H1 (cell line): Measurements from ENCODE around the gene ZBTB22. TPM values are rescaled to one million over a fixed set of nuclear protein-coding genes. Genes with fewer than 3 reads are reported as not detected.

ENCODE experiments used
- CTCF ChIA-PET: fragments of 300-600 bp; sonication (Branson Sonifier 250); formaldehyde crosslinking; loops from one replicate; lab custom pipeline; 2021; ENCODE audit not compliant: partially characterized antibody; lab: Charles Lee
- POLR2A ChIA-PET: fragments of 300-600 bp; sonication (Branson Sonifier 250); formaldehyde crosslinking; loops from one replicate; lab custom pipeline; 2021; ENCODE audit warnings: inconsistent platforms; ENCODE audit not compliant: partially characterized antibody; lab: Charles Lee
- DNase-seq, 2 experiments: peaks; one replicate each; pipeline versions ENCODE4 v3.0.0 to v3.0.0-alpha.2; 2010 to 2022; ENCODE audit warnings: low spot score in 2 of 2, low read depth in 1 of 2, mixed read lengths in 1 of 2
- FAIRE-seq: peaks from 2 replicates; lab custom pipeline; 2011; peaks lifted over from hg19 to GRCh38; lab: Jason Lieb, UNC
- H2AFZ ChIP-seq: 2 replicates; pipeline ENCODE4 v1.8.1; 2012; ENCODE audit warnings: low read length, inconsistent platforms
- H2AK5ac ChIP-seq: 2 replicates; pipeline ENCODE4 v1.6.1; 2013; ENCODE audit warnings: low read depth, low read length
- H2BK120ac ChIP-seq: replicated peaks from 2 replicates; pipeline ENCODE3; 2013; ENCODE audit warnings: low read depth, low read length, inconsistent platforms
- H2BK12ac ChIP-seq: 2 replicates; pipeline ENCODE4 v1.6.1; 2013; ENCODE audit warnings: low read depth, low read length
- H2BK15ac ChIP-seq: 2 replicates; pipeline ENCODE4 v1.6.1; 2013; ENCODE audit warnings: low read length
- H2BK20ac ChIP-seq: 2 replicates; pipeline ENCODE4 v1.6.1; 2013; ENCODE audit warnings: low read length
- H2BK5ac ChIP-seq: 2 replicates; pipeline ENCODE4 v1.6.1; 2013; ENCODE audit warnings: low read depth, low read length
- H3K14ac ChIP-seq: 2 replicates; pipeline ENCODE4 v1.6.1; 2013; ENCODE audit warnings: inconsistent platforms; ENCODE audit not compliant: insufficient read length
- H3K18ac ChIP-seq: 2 replicates; pipeline ENCODE4 v1.6.1; 2013; ENCODE audit warnings: low read length; ENCODE audit errors: extremely low read depth
- H3K23ac ChIP-seq: 2 replicates; pipeline ENCODE4 v1.6.1; 2013; ENCODE audit warnings: inconsistent platforms; ENCODE audit not compliant: insufficient read length
- H3K23me2 ChIP-seq: 2 replicates; pipeline ENCODE4 v1.6.1; 2013; ENCODE audit warnings: low read depth, low read length
- H3K27ac ChIP-seq: 2 replicates; pipeline ENCODE4 v1.6.1; 2011; ENCODE audit warnings: low read depth, low read length, inconsistent platforms
- H3K27me3 ChIP-seq, 4 experiments: replicated peaks in 1 of 4; 1 replicate in 1 of 4; 2 replicates in 3 of 4; pipeline versions ENCODE4 v1.6.1 to v1.8.1; 2011 to 2013; ENCODE audit warnings: low read length in 3 of 4, mild to moderate bottlenecking in 3 of 4, inconsistent platforms in 2 of 4, mixed read lengths in 2 of 4, moderate library complexity in 1 of 4; ENCODE audit not compliant: control insufficient read depth in 3 of 4, insufficient read depth in 3 of 4; ENCODE audit errors: extremely low read depth in 1 of 4
- H3K36me3 ChIP-seq, 4 experiments: 2 replicates each; pipeline versions ENCODE4 v1.6.1 to v1.8.1; 2011 to 2013; ENCODE audit warnings: mild to moderate bottlenecking in 4 of 4, low read length in 3 of 4, moderate library complexity in 2 of 4, control low read depth in 1 of 4, inconsistent platforms in 1 of 4; ENCODE audit not compliant: insufficient read depth in 4 of 4, control insufficient read depth in 2 of 4
- H3K4ac ChIP-seq: replicated peaks from 2 replicates; pipeline ENCODE3; 2013; ENCODE audit warnings: low read length, low read depth, mixed read lengths, inconsistent platforms; ENCODE audit not compliant: insufficient read length
- H3K4me1 ChIP-seq, 4 experiments: replicated peaks in 1 of 4; 1 replicate in 1 of 4; 2 replicates in 3 of 4; pipeline versions ENCODE4 v1.6.1 to v1.8.1; 2011 to 2013; ENCODE audit warnings: low read length in 3 of 4, inconsistent platforms in 2 of 4, mixed read lengths in 1 of 4; ENCODE audit not compliant: insufficient read depth in 4 of 4, control insufficient read depth in 3 of 4
- H3K4me2 ChIP-seq, 2 experiments: 2 replicates each; pipeline versions ENCODE4 v1.6.1 to v1.8.1; 2011 to 2013; ENCODE audit warnings: low read depth in 2 of 2, low read length in 2 of 2, control low read depth in 1 of 2, inconsistent platforms in 1 of 2, mild to moderate bottlenecking in 1 of 2; ENCODE audit not compliant: insufficient read depth in 1 of 2
- H3K4me3 ChIP-seq, 4 experiments: fragments of 200-600, 300-600 bp in 1 of 4; sonication (generic), shearing (Covaris generic), sonication (Bioruptor Twin) in 1 of 4; 2 replicates each; pipeline versions ENCODE4 v1.5.1 to v1.8.1; 2011 to 2016; ENCODE audit warnings: low read length in 4 of 4, low read depth in 3 of 4, control low read depth in 2 of 4, inconsistent platforms in 2 of 4, mild to moderate bottlenecking in 2 of 4, mixed read lengths in 1 of 4, moderate library complexity in 1 of 4; ENCODE audit not compliant: insufficient read depth in 2 of 4; ENCODE audit errors: extremely low read depth in 1 of 4
- H3K56ac ChIP-seq: replicated peaks from 2 replicates; pipeline ENCODE3; 2013; ENCODE audit warnings: low read depth, mild to moderate bottlenecking, mixed read lengths, low read length, inconsistent platforms; ENCODE audit not compliant: insufficient read length
- H3K79me1 ChIP-seq: 2 replicates; pipeline ENCODE4 v1.6.1; 2013; ENCODE audit warnings: low read depth, low read length, control low read depth
- H3K79me2 ChIP-seq, 2 experiments: 2 replicates each; pipeline versions ENCODE4 v1.6.1 to v1.8.1; 2012 to 2013; ENCODE audit warnings: low read length in 2 of 2, mild to moderate bottlenecking in 2 of 2, inconsistent platforms in 1 of 2; ENCODE audit not compliant: insufficient read depth in 2 of 2, control insufficient read depth in 1 of 2
- H3K9ac ChIP-seq, 4 experiments: replicated peaks in 1 of 4; 1 replicate in 1 of 4; 2 replicates in 3 of 4; pipeline versions ENCODE4 v1.6.1 to v1.8.1; 2011 to 2013; ENCODE audit warnings: low read depth in 3 of 4, low read length in 3 of 4, control low read depth in 2 of 4, mild to moderate bottlenecking in 2 of 4, moderate library complexity in 2 of 4, inconsistent platforms in 1 of 4; ENCODE audit errors: extremely low read depth in 1 of 4
- H3K9me3 ChIP-seq, 2 experiments: 2 replicates each; pipeline versions ENCODE4 v1.6.1 to v1.8.1; 2012 to 2013; ENCODE audit warnings: mild to moderate bottlenecking in 2 of 2, moderate library complexity in 2 of 2, control low read depth in 1 of 2, inconsistent platforms in 1 of 2, low read depth in 1 of 2, low read length in 1 of 2, mixed read lengths in 1 of 2; ENCODE audit not compliant: insufficient read depth in 2 of 2
- H4K20me1 ChIP-seq, 2 experiments: replicated peaks in 1 of 2; 2 replicates each; pipeline versions ENCODE3 to v1.8.1; 2011 to 2013; ENCODE audit warnings: inconsistent platforms in 2 of 2, low read length in 2 of 2, mild to moderate bottlenecking in 1 of 2; ENCODE audit not compliant: insufficient read depth in 2 of 2, control insufficient read depth in 1 of 2
- H4K5ac ChIP-seq: 2 replicates; pipeline ENCODE4 v1.6.1; 2013; ENCODE audit warnings: low read length, low read depth, mixed read lengths, inconsistent platforms; ENCODE audit not compliant: insufficient read length
- H4K8ac ChIP-seq: 2 replicates; pipeline ENCODE4 v1.8.0; 2013; ENCODE audit warnings: mild to moderate bottlenecking, moderate library complexity, low read length, inconsistent platforms; ENCODE audit not compliant: insufficient read depth; ENCODE audit errors: extremely low read depth
- H4K91ac ChIP-seq: replicated peaks from 2 replicates; pipeline ENCODE3; 2013; ENCODE audit warnings: low read length, mixed read lengths, inconsistent platforms; ENCODE audit not compliant: insufficient read length
- CREB1 ChIP-seq: IDR thresholded peaks from 2 replicates; pipeline ENCODE4 v1.6.1; 2012; ENCODE audit warnings: inconsistent platforms
- E2F6 ChIP-seq: IDR thresholded peaks from 2 replicates; pipeline ENCODE4 v1.6.1; 2012; ENCODE audit warnings: inconsistent platforms
- EP300 ChIP-seq, 2 experiments: IDR thresholded peaks; 1 replicate in 1 of 2; 2 replicates in 1 of 2; pipeline ENCODE4 v1.6.1; 2011 to 2012; ENCODE audit warnings: low read depth in 2 of 2, low read length in 2 of 2, mild to moderate bottlenecking in 2 of 2, borderline replicate concordance in 1 of 2, inconsistent platforms in 1 of 2, moderate library complexity in 1 of 2
- GTF2F1 ChIP-seq: IDR thresholded peaks from 2 replicates; pipeline ENCODE4 v1.6.1; 2012; ENCODE audit warnings: low read depth, low read length, improper control_type of control experiment, borderline replicate concordance
- JUN ChIP-seq: IDR thresholded peaks from 2 replicates; pipeline ENCODE4 v1.6.1; 2011; ENCODE audit warnings: low read depth, mild to moderate bottlenecking, improper control_type of control experiment, low read length
- RFX5 ChIP-seq: IDR thresholded peaks from 2 replicates; pipeline ENCODE4 v1.6.1; 2011; ENCODE audit warnings: low read depth, low read length, improper control_type of control experiment, borderline replicate concordance
- SIN3A ChIP-seq, 2 experiments: IDR thresholded peaks in 1 of 2; conservative IDR thresholded peaks in 1 of 2; 2 replicates each; pipeline ENCODE4 v1.6.1; 2011 to 2012; ENCODE audit warnings: low read length in 2 of 2, improper control_type of control experiment in 1 of 2, low read depth in 1 of 2, mild to moderate bottlenecking in 1 of 2
- SP2 ChIP-seq: IDR thresholded peaks from 2 replicates; pipeline ENCODE4 v1.6.1; 2012; ENCODE audit warnings: mild to moderate bottlenecking, low read length, inconsistent platforms
- ZNF274 ChIP-seq: IDR thresholded peaks from 2 replicates; pipeline ENCODE4 v1.7.0; 2012; ENCODE audit warnings: low read length, borderline replicate concordance; ENCODE audit errors: extremely low read depth
- WGBS, 2 experiments: shearing (Covaris generic) in 1 of 2; methylation state at CpG; one replicate each; pipeline versions ENCODE4 v1.1.6 to v1.1.7; 2013 to 2015; ENCODE audit warnings: low lambda C conversion rate in 2 of 2, mixed read lengths in 2 of 2, inconsistent platforms in 1 of 2, low coverage in 1 of 2, missing lambda C conversion rate in 1 of 2; ENCODE audit not compliant: insufficient replicate concordance in 2 of 2, insufficient coverage in 1 of 2, insufficient read length in 1 of 2; ENCODE audit errors: extremely low coverage in 1 of 2, missing lambda C conversion rate in 1 of 2; 5-methylcytosine and 5-hydroxymethylcytosine counted together
- polyA plus RNA-seq, 7 experiments: library from polyadenylated mRNA; depleted of rRNA in 3 of 7; stranded (reverse) in 5 of 7; unstranded in 2 of 7; fragments of >200 nt in 5 of 7; fragments of 200-250 nt in 2 of 7; gene quantifications; 1 replicate in 5 of 7; 2 replicates in 1 of 7; 4 replicates in 1 of 7; pipeline versions ENCODE4 v1.2.1 to v1.2.3, GENCODE V29; 2011 to 2013; ENCODE audit warnings: missing spikeins in 2 of 7, mixed read lengths in 2 of 7
- total RNA-seq: library from RNA; stranded (reverse); fragmentation: NEBNext Ultra II Directional; extraction: Animal tissue kit (Norgen Biotek cat#: 25700); gene quantifications from 2 replicates; pipeline ENCODE4 v1.2.1, GENCODE V29; 2021

ZBTB22 gene
- total and polyA plus RNA-seq, 2 of the 8 experiments (the other 6 are each of a cell fraction or from before 2014, with no cell fraction given), result 7.4 to 9.9 TPM

DNA sequence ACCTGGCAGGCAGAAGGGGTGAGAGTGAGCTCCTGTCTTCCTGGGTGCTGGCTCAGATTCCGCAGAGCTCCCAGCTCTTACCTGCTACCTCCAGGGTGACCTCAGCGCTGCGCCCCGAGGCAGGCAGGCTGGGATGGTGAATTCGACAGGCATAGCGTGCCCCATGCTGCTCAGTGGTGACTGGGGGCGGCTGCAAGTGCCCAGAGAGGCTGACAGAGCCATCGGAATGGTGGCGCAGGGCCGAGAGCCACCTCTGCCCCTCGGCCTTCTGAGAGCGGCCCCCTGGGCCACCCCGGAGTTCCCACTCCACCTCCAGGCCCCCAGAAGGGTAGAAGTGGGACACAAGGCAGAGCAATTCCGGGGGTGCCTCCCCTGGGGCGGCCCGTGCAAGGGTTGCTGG lies 13.3 kb downstream of the ZBTB22 start:
- H4K8ac ChIP-seq, result peak overlapping the region; percentile 66
- H3K4ac ChIP-seq, result no peak overlapping the region
- POLR2A ChIA-PET, result interaction anchor here (0.5 kb wide), 1 partner anchor 20 kb away, joined by 3 read pairs; no protein-coding TSS in a partner anchor
- H3K27me3 ChIP-seq, result no peaks in the 10 kb centered on the region
- CTCF ChIA-PET, result no interaction called here
- no peak overlapping the region for H2BK20ac ChIP-seq
- H2AK5ac ChIP-seq, result no peak overlapping the region
- H3K79me1 ChIP-seq, result 0 out of 2 replicates have a peak, but pooled peaks cover 3% of the 10 kb centered on the region
- no peaks in the 10 kb centered on the region; a peak in 2 of 8 replicates for H3K36me3 ChIP-seq
- no peak overlapping the region for H4K91ac ChIP-seq
- no peak overlapping the region for H2AFZ ChIP-seq
- H4K5ac ChIP-seq, result no peak overlapping the region
- H2BK120ac ChIP-seq, result no peak overlapping the region
- no peak overlapping the region for H3K18ac ChIP-seq
- no peak overlapping the region for H3K14ac ChIP-seq
- WGBS, 2 experiments, result 91% methylated on average over 16 of the region's 16 CpGs; no CpG with 5 or more reads in 1 of the 2 experiments
- FAIRE-seq (no peak), DNase-seq (no peak)
- no peak overlapping the region for H2BK12ac ChIP-seq
- H3K9me3 ChIP-seq, result no peaks in the 10 kb centered on the region
- no peak overlapping the region for H3K56ac ChIP-seq
- H3K27ac ChIP-seq, result no peak overlapping the region
- peaks cover 1% of the 10 kb centered on the region; the same call in 1 of the 2 replicates for H3K23me2 ChIP-seq
- no peak overlapping the region for H2BK15ac ChIP-seq
- TF ChIP-seq GTF2F1 (no peak), ZNF274 (no peak), E2F6 (no peak), SIN3A (conservative IDR thresholded peaks at IDR 0.05 in 1 of 2, IDR thresholded peaks at IDR 0.05 in 1 of 2; ENCODE audit: low read depth in 1 of 2, low read length in 2 of 2) (no peak), JUN (no peak), CREB1 (no peak), EP300 (IDR thresholded peaks at IDR 0.05; ENCODE audit: borderline replicate concordance in 1 of 2, low read depth in 2 of 2, low read length in 2 of 2) (no peak), RFX5 (no peak), SP2 (no peak)
- H2BK5ac ChIP-seq, result no peak overlapping the region
- H3K4me2 ChIP-seq, result no peak overlapping the region
- H3K4me3 ChIP-seq, result no peak overlapping the region
- H3K79me2 ChIP-seq, result peaks cover 0 to 15% of the 10 kb centered on the region in 2 experiments; a peak in 2 of 4 replicates
- no peaks in the 10 kb centered on the region for H3K4me1 ChIP-seq
- H3K23ac ChIP-seq, result no peak overlapping the region
- peaks cover 0 to 4% of the 10 kb centered on the region in 2 experiments for H4K20me1 ChIP-seq
- no peak overlapping the region; a peak in 1 of 7 replicates for H3K9ac ChIP-seq
